OCI-LY3 (cell line): ENCODE measurements around the gene CROCC2.

ENCODE experiments used
- H2AFZ ChIP-seq: fragments of 200-600, 300-600 bp; shearing (Covaris generic); 2 replicates; pipeline ENCODE4 v1.6.0; 2014; ENCODE audit warnings: antibody characterized with exemption, low read depth, low read length
- H3K27ac ChIP-seq: fragments of 200-600, 300-600 bp; sonication (generic); 2 replicates; pipeline ENCODE4 v1.5.1; 2014; ENCODE audit warnings: mild to moderate bottlenecking, low read length, moderate library complexity, mixed read lengths
- H3K27me3 ChIP-seq: fragments of 200-600, 300-600 bp; sonication (generic); 2 replicates; pipeline ENCODE4 v1.6.1; 2014; ENCODE audit warnings: low read depth, low read length, mixed read lengths
- H3K36me3 ChIP-seq: fragments of 200-600, 300-600 bp; sonication (generic); replicated peaks from 2 replicates; pipeline ENCODE3; 2014; ENCODE audit warnings: low read depth, low read length, mixed read lengths
- H3K4me1 ChIP-seq: fragments of 300-600, 200-600 bp; sonication (generic); 2 replicates; pipeline ENCODE4 v1.6.1; 2014; ENCODE audit warnings: low read length, mixed read lengths
- H3K4me2 ChIP-seq: fragments of 200-600, 300-600 bp; sonication (generic); 2 replicates; pipeline ENCODE4 v1.6.1; 2014; ENCODE audit warnings: low read length, mixed read lengths
- H3K4me3 ChIP-seq: fragments of 300-600, 200-600 bp; sonication (generic); 2 replicates; pipeline ENCODE4 v1.5.1; 2014; ENCODE audit warnings: antibody characterized with exemption, mild to moderate bottlenecking, low read length, moderate library complexity
- H3K79me2 ChIP-seq: fragments of 300-600, 200-600 bp; shearing (Covaris generic); 2 replicates; pipeline ENCODE4 v1.6.1; 2014; ENCODE audit warnings: mild to moderate bottlenecking, low read length, mixed read lengths
- H3K9ac ChIP-seq: fragments of 300-600, 200-600 bp; shearing (Covaris generic); 2 replicates; pipeline ENCODE4 v1.6.0; 2014; ENCODE audit warnings: mild to moderate bottlenecking, low read length, moderate library complexity
- H3K9me3 ChIP-seq: fragments of 200-600, 300-600 bp; shearing (Covaris generic); 2 replicates; pipeline ENCODE4 v1.6.1; 2014; ENCODE audit warnings: low read length, mixed read lengths; ENCODE audit not compliant: insufficient read depth
- H4K20me1 ChIP-seq: fragments of 200-600, 300-600 bp; sonication (generic); 2 replicates; pipeline ENCODE4 v1.6.1; 2016; ENCODE audit warnings: low read length, mixed read lengths; ENCODE audit not compliant: insufficient read depth
- EZH2phosphoT487 ChIP-seq: fragments of 200-600 bp; shearing (Covaris generic); IDR thresholded peaks from 2 replicates; pipeline ENCODE4 v1.6.1; 2018; ENCODE audit warnings: antibody characterized with exemption, mixed run types, low read depth
- TF ChIP-seq, protein P1 (sequence below): fragments of 200-600, 300-600 bp; sonication (generic); IDR thresholded peaks from 2 replicates; pipeline ENCODE4 v1.5.1; 2014; ENCODE audit warnings: antibody characterized with exemption, low read length, low read depth

The CROCC2 gene

DNA sequence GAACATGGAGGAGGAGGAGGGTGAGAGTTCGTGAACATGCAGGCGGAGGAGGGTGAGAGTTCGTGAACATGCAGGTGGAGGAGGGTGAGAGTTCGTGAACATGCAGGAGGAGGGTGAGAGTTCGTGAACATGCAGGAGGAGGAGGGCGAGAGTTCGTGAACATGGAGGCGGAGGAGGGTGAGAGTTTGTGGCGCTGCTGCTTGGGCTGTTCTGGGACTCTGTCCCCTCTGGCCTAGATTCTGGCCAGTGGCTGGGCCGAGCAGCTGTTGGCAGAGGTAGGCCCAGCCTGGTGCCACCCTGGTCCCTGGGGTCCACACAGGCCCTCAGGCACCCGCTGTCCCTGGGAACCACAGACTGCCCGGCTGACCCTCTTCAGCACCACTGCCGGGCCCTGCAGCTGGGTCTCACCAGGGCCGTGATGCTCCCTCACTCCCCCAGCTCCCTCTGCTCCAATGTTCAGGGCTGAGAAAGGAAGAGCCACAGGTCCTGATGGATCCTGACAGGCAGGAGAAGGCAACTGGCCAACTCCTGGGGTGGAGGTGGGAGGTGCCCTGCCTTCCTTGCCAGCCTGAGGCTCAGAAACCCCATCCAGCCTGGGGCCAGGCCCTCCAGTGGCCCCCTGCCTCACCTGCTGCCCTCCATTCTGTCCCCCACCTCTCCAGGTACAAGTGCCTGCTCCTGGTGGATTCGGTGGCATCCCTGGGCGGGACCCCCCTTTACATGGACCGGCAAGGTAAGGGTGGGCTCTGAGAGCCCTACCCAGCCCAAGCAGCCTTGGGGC is 33.6 kb upstream of the CROCC2 start:
- H3K36me3 ChIP-seq = no peaks in the 10 kb centered on the region

DNA sequence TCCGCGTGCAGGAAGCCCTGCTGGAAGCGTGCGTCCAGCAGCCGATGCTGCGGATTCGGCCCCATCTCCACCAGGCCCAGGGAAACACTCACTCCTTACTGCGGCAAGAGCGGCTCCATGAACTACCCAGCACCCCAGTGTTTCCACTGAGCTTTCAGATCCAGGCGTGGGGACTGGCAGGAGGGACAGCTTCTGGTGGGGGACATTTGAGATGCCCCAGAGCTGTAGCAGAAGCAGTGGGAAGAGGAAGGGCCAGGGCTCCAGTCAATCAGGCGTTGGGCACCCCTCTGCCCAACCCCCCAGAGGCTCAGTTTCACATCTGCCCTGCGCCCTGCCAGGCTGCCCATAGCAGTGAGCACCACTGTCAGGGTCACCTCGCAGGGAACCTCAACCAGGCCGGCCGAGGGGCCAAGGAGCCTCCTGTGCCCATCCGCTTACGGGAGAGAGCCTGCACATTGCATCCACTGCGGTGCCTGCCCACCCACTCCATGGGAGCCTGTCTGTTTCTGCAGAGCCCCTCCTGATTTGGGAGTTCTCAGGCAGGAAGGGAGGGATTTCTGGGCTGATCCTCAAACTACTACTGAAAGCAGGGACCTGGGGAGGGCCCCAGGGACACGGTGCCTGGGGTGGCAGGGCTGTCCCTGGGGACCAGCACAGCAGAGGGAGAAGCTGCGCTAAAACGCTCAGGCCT is 32.9 kb upstream of the CROCC2 start:
- H3K27ac ChIP-seq = no peak overlapping the region

More for the DNA sequence above, 33.6 kb upstream of the CROCC2 start:
- H3K4me2 ChIP-seq = no peak overlapping the region
- no peak overlapping the region for H3K27ac ChIP-seq
- H2AFZ ChIP-seq = no peak overlapping the region
- TF ChIP-seq EZH2phosphoT487 = no peak
- TF ChIP-seq, protein P1, sequence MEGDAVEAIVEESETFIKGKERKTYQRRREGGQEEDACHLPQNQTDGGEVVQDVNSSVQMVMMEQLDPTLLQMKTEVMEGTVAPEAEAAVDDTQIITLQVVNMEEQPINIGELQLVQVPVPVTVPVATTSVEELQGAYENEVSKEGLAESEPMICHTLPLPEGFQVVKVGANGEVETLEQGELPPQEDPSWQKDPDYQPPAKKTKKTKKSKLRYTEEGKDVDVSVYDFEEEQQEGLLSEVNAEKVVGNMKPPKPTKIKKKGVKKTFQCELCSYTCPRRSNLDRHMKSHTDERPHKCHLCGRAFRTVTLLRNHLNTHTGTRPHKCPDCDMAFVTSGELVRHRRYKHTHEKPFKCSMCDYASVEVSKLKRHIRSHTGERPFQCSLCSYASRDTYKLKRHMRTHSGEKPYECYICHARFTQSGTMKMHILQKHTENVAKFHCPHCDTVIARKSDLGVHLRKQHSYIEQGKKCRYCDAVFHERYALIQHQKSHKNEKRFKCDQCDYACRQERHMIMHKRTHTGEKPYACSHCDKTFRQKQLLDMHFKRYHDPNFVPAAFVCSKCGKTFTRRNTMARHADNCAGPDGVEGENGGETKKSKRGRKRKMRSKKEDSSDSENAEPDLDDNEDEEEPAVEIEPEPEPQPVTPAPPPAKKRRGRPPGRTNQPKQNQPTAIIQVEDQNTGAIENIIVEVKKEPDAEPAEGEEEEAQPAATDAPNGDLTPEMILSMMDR = no peak
- H4K20me1 ChIP-seq = no peaks in the 10 kb centered on the region
- no peaks in the 10 kb centered on the region for H3K27me3 ChIP-seq
- H3K4me3 ChIP-seq = no peak overlapping the region
- H3K9me3 ChIP-seq = no peaks in the 10 kb centered on the region
- H3K9ac ChIP-seq = no peak overlapping the region
- H3K79me2 ChIP-seq = no peaks in the 10 kb centered on the region
- H3K4me1 ChIP-seq = no peaks in the 10 kb centered on the region

DNA sequence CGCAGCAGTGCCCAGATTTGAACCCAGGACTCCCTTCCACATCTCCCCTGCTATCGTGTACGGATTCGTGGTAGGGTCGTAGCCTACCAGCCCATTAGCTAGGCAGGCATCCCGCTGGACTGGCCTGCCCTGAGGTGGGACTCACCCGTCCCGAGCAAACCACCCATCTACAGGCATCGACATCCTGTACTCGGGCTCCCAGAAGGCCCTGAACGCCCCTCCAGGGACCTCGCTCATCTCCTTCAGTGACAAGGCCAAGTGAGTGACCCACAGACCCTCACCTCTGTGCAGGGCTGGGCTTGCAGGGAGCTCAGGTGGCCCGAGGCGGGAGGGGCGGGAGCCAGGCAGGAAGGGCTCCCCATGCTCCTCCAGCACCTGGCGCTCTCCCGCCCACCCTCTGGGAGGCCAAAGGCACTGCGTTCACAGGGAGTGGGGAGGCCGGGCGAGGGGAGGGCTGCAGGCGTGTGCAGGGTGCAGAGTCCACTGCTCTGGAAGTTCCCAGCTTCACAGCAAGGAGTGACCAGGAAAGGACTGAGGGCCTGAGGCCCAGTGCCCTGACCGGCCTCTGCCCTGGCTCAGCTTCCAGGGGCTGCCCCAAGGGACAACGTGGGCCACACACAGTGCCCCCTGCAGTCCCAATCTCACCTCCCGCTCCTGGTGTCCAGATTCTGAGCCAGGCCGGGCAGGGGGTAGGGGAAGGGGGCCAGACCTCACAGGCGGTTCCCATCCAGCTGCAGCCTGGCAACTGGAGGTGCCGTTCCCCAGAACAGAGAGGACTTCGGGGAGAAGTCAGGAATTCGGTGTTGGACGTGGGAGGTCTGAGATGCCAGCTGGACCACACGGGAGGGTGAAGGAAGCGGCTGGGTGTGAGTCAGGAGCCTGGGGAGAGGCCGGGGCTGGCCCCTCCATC is 32.1 kb upstream of the CROCC2 start:
- Histone ChIP-seq H3K36me3 (no peaks in the 10 kb centered on the region), H3K4me3 (no peak overlapping the region), H3K9ac (no peak overlapping the region), H3K4me2 (no peak overlapping the region), H4K20me1 (no peaks in the 10 kb centered on the region), H3K9me3 (no peaks in the 10 kb centered on the region), H3K79me2 (no peaks in the 10 kb centered on the region), H3K27me3 (no peaks in the 10 kb centered on the region), H2AFZ (no peak overlapping the region), H3K27ac (no peak overlapping the region), H3K4me1 (no peaks in the 10 kb centered on the region)
- TF ChIP-seq, protein P1 = no peak
- TF ChIP-seq EZH2phosphoT487 = no peak

More for the DNA sequence above, 32.9 kb upstream of the CROCC2 start:
- Histone ChIP-seq H3K36me3 (no peaks in the 10 kb centered on the region), H3K4me2 (no peak overlapping the region), H3K27me3 (no peaks in the 10 kb centered on the region), H3K79me2 (no peaks in the 10 kb centered on the region), H3K9ac (no peak overlapping the region), H4K20me1 (no peaks in the 10 kb centered on the region), H2AFZ (no peak overlapping the region), H3K4me1 (no peaks in the 10 kb centered on the region), H3K4me3 (no peak overlapping the region), H3K9me3 (no peaks in the 10 kb centered on the region)
- TF ChIP-seq, protein P1 = no peak

DNA sequence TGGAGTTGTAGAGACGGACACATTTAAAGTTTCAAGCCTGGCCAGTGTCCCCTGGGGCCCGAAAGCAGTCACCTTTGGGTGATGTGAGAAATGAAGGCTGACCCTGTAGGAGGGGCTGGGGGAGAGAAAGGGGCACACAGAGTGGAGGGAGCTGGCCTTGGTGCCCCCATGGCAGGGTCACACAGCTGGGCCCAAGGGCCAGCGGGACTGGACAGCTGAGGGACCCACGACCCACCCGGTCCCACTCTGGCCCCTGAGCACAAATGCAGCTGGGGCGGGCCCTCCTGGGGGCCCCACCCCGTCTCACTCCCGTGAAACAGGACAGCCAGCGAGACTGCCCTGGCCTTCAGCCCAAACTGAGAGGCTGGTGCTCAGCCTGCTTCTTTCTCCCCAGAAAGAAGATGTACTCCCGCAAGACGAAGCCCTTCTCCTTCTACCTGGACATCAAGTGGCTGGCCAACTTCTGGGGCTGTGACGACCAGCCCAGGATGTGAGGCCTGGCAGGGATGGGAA is 31.4 kb upstream of the CROCC2 start:
- no peaks in the 10 kb centered on the region for H3K79me2 ChIP-seq
- H2AFZ ChIP-seq = no peak overlapping the region
- no peak overlapping the region for H3K4me3 ChIP-seq
- H3K27ac ChIP-seq = no peak overlapping the region
- TF ChIP-seq, protein P1 = no peak
- TF ChIP-seq EZH2phosphoT487 = no peak
- H3K4me2 ChIP-seq = no peak overlapping the region
- H4K20me1 ChIP-seq = no peaks in the 10 kb centered on the region
- H3K9me3 ChIP-seq = no peaks in the 10 kb centered on the region
- H3K4me1 ChIP-seq = no peaks in the 10 kb centered on the region
- H3K36me3 ChIP-seq = no peaks in the 10 kb centered on the region
- no peak overlapping the region for H3K9ac ChIP-seq
- H3K27me3 ChIP-seq = no peaks in the 10 kb centered on the region
